Measurements from ENCODE around the gene KPNB1.

Gene KPNB1

DNA sequence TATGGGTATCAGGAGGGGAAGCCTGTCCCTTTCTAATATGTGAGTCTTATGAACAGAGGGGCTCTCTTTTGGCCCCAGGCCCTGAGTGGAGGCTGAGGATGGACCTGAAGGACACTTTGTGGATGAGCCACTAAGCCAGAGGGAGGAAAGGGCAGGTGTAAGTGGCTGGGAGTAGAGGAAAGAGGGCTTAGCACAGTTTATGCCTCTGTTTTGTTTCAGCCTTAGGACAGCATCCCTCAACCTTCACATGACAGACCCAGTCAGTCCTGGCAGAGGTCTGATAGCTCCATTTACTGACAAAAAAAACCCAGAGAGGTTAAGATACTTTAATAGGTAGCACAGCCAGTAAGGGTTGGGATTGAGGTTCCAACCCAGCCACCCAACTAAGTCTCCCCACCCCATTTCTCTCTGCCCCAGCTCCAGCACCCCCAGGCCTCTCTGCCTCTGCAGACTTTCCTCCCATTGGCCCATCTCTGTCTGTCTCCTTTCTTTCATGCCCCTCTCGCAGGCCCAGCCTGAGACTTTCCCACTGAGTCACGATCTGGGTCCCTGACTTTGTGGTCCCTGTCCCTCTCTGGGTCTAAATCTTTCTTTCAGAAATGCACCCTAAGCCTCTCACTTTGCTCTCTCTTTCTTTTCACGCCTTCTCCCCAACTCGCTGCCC is 78.6 kb downstream of the KPNB1 start:
- DNase-seq (ENCODE audit: low read depth in 2 of 2), result no peak

DNA sequence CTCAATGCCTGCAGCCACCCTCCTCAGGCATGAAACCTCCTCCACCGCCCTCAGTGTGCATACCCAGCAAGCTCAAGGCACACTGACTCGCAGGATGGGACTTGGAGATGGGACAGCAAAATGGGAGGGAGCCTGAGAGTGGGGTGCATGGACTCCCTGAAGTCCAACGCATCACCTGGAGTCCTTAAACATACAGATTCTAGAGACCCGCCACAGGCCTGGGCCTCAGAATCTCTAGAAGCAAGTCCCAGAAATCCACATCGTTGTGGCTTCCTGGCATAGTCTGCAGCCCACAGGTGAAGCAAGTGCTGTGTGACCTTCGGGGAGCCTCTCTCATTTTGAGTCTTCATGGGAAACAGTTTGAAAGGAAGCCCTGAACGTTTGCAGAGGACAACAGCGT is 79.8 kb downstream of the KPNB1 start:
- DNase-seq (ENCODE audit: low read depth in 2 of 2), result no peak

DNA sequence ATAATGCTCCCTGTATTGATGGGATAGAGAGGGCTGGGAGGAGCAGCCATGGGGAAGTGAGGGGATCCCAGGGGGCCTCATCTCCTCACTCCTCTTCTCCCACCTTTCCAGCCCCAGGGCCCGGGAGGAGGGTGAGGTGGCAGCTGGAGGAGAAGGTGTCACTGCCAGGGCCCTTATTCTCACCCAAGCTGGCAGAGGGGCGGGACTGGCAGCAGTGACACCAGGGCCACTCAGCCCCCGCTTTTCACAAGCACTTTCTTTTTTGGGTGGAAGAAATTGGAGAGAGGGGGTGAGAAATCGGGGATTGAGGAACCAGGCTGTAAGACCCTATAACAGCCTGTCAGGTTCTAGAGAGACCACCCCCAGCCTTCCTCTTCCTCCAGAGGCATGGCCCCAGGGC is 81.0 kb downstream of the KPNB1 start:
- no peak for DNase-seq (ENCODE audit: low read depth in 2 of 2)

DNA sequence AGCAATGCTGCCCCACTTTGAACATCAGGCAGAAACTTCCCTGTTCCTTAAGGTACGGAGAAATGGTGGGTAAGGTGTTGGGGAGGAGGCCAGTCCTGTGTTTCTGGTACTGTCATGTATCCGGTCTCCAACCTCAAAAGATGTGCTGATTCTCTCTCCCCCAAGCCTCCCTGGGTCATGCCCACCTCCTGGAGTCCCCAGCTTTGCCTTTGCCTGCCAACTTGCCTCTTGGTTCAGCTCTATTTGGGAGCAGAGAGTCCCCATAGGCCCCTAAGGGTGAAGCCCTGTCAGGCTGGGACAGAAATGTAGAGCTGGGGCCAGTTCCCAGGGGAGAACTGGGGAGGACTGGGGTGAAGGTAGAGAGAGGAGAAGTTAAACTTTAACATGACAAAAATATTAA is 81.7 kb downstream of the KPNB1 start:
- no peak for DNase-seq (ENCODE audit: low read depth in 2 of 2)

DNA sequence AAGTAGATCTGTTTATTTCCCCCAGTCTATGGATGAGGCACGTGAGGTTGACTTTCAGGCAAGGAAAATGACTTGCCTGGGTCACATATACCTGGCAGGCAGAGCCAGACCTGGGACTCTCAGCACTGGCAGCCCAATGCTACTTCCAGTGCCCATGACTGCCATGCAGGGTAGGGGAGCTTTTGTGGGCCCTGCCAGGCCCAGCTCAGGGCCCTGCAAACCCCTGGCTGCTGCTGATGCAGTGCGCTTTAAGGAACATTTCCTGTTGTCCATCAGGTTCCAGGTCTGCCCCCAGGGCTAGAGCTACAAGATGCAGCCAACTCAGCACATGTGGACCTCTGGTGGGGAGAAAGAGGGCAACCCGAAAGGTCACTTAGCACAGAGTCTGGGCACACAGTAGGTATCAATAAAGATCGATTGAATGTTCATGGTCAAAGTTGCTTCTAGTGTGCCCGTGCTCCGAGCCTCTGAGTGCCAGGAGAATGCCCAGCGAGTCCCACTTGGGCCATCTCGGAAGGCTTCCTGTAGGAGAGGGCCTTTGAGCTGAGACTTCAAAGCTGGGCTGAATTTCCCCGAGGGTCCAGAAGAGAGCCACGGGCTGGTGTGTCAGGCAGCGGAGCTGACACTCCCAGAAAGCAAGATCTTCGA is 82.8 kb downstream of the KPNB1 start:
- no peak for DNase-seq (ENCODE audit: low read depth in 2 of 2)

DNA sequence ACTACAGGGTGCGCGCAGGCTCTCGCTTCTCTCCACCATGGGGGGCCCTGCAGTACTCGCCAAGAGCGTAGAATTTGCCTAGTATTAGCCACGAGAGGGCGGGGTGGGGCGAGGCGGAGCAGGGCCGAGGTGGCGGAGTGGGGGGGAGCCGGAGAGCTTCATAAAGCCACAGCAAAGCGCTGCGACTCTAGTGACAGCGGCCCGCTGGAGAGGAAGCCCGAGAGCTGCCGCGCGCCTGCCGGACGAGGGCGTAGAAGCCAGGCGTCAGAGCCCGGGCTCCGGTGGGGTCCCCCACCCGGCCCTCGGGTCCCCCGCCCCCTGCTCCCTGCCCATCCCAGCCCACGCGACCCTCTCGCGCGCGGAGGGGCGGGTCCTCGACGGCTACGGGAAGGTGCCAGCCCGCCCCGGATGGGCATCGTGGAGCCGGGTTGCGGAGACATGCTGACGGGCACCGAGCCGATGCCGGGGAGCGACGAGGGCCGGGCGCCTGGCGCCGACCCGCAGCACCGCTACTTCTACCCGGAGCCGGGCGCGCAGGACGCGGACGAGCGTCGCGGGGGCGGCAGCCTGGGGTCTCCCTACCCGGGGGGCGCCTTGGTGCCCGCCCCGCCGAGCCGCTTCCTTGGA is 83.4 kb downstream of the KPNB1 start, which contains the start of gene TBX21:
TSS of gene TBX21 (plus strand) at position 190 of the 627 bp plus-strand sequence. CDS start at position 409, 219 bp downstream.
- DNase-seq (ENCODE audit: low read depth in 2 of 2), result peak; percentile 77 to 81

DNA sequence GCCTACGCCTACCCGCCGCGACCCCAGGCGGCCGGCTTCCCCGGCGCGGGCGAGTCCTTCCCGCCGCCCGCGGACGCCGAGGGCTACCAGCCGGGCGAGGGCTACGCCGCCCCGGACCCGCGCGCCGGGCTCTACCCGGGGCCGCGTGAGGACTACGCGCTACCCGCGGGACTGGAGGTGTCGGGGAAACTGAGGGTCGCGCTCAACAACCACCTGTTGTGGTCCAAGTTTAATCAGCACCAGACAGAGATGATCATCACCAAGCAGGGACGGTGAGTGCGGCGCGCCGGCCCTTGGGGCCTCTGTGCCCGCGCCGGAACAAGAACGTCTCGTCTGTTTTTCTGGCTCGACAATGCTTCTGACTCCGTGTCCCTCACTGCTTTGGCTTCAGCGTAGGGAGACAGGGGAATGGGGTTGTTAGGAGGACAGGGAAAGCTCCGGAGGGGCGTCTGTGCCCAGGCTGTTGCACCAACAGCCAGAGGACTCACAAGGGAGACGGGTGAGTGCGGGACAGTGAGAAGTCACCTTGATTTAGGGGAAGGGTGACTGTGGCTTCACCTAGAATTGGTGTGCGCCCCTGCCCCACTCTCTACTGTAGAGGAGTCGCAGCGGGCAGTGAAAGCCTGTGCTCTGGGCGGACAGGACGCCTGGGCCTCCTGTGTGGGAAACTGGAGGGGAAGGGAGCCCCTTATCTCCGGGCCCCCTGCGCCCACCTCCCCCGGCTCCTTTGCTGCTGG is 84.1 kb downstream of the KPNB1 start:
- no peak for DNase-seq (ENCODE audit: low read depth in 2 of 2)

DNA sequence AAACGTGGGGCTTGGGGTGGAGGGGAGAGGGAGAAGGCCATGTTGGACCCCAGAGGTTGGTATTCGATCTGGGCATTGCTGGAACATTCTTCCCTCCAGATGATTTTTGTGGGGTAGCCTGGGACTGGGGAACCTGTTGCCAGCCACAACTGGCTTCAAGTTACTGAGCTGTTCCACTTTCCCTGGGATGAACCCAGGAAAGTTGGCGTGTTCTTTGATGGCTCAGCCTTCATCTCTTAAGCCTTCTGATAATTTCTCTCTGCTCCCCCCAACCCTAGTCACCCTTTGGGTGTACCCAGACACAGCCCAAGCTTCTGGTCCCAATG is 85.4 kb downstream of the KPNB1 start:
- DNase-seq (ENCODE audit: low read depth in 2 of 2), result no peak
